Measurements from ENCODE around the gene DLG5. TPM values are rescaled to one million over a fixed set of nuclear protein-coding genes. Genes with fewer than 3 reads are reported as not detected.

Gene DLG5
- total RNA-seq, 2 experiments from 2014 or later, result 3.0 to 4.8 TPM

GRCh38 chr10:77912576-77912975 lies 14.0 kb downstream of the DLG5 start:
- CTCF ChIA-PET, result no interaction called here
- no peak for ATAC-seq
- Mint-ChIP-seq H3K36me3 (no peaks in the 10 kb centered on the region), H3K4me1 (peaks cover 6% of the 10 kb centered on the region), H3K4me3 (no peak overlapping the region), H3K27me3 (peaks cover 36% of the 10 kb centered on the region), H3K9me3 (ENCODE audit: low read depth) (no peaks in the 10 kb centered on the region), H3K27ac (no peak overlapping the region)
- DNase-seq, result no peak

- CTCF ChIA-PET, result no interaction called here
- H3K27me3 Mint-ChIP-seq, result peaks cover 31% of the 10 kb centered on the region
- H3K4me3 Mint-ChIP-seq, result no peak overlapping the region
- DNase-seq (no peak), ATAC-seq (no peak)
- H3K27ac Mint-ChIP-seq, result no peak overlapping the region
- H3K4me1 Mint-ChIP-seq, result peaks cover 6% of the 10 kb centered on the region
- no peaks in the 10 kb centered on the region for H3K9me3 Mint-ChIP-seq (ENCODE audit: low read depth)
- H3K36me3 Mint-ChIP-seq, result no peaks in the 10 kb centered on the region
These were observed 14.9 kb downstream of the DLG5 start for GRCh38 chr10:77911535-77912123.

- Mint-ChIP-seq H3K27ac (no peak overlapping the region), H3K9me3 (ENCODE audit: low read depth) (no peaks in the 10 kb centered on the region), H3K36me3 (no peaks in the 10 kb centered on the region), H3K4me3 (no peak overlapping the region), H3K4me1 (peaks cover 6% of the 10 kb centered on the region), H3K27me3 (peaks cover 31% of the 10 kb centered on the region)
- CTCF ChIA-PET, result no interaction called here
- no peak for ATAC-seq
- no peak for DNase-seq
These were observed 15.9 kb downstream of the DLG5 start for GRCh38 chr10:77910524-77911145.

- Mint-ChIP-seq H3K27ac (no peak overlapping the region), H3K9me3 (ENCODE audit: low read depth) (no peaks in the 10 kb centered on the region), H3K4me1 (peaks cover 6% of the 10 kb centered on the region), H3K27me3 (peaks cover 30% of the 10 kb centered on the region), H3K4me3 (no peak overlapping the region), H3K36me3 (no peaks in the 10 kb centered on the region)
- ATAC-seq (no peak), DNase-seq (no peak)
- CTCF ChIA-PET, result no interaction called here
These were observed 16.7 kb downstream of the DLG5 start for GRCh38 chr10:77909749-77910375.

GRCh38 chr10:77909021-77909748 lies 17.4 kb downstream of the DLG5 start:
- Mint-ChIP-seq H3K27ac (no peak overlapping the region), H3K9me3 (ENCODE audit: low read depth) (no peaks in the 10 kb centered on the region), H3K27me3 (peaks cover 24% of the 10 kb centered on the region), H3K4me3 (no peak overlapping the region), H3K4me1 (peaks cover 6% of the 10 kb centered on the region), H3K36me3 (no peaks in the 10 kb centered on the region)
- CTCF ChIA-PET, result interaction anchor here (0.7 kb wide), 1 partner anchor 73 kb away, joined by 3 read pairs; no protein-coding TSS in a partner anchor
- no peak for ATAC-seq
- DNase-seq, result no peak

- Mint-ChIP-seq H3K27me3 (peaks cover 22% of the 10 kb centered on the region), H3K4me1 (peaks cover 6% of the 10 kb centered on the region), H3K36me3 (no peaks in the 10 kb centered on the region), H3K4me3 (no peak overlapping the region), H3K9me3 (ENCODE audit: low read depth) (no peaks in the 10 kb centered on the region), H3K27ac (no peak overlapping the region)
- ATAC-seq, result no peak
- CTCF ChIA-PET, result no interaction called here
- DNase-seq, result no peak
These were observed 18.4 kb downstream of the DLG5 start for GRCh38 chr10:77907900-77908717.

- H3K4me1 Mint-ChIP-seq, result peaks cover 3% of the 10 kb centered on the region
- ATAC-seq (no peak), DNase-seq (no peak)
- H3K4me3 Mint-ChIP-seq, result no peak overlapping the region
- no peaks in the 10 kb centered on the region for H3K9me3 Mint-ChIP-seq (ENCODE audit: low read depth)
- no peaks in the 10 kb centered on the region for H3K36me3 Mint-ChIP-seq
- CTCF ChIA-PET, result no interaction called here
- H3K27me3 Mint-ChIP-seq, result peaks cover 21% of the 10 kb centered on the region
- H3K27ac Mint-ChIP-seq, result no peak overlapping the region
These were observed 19.1 kb downstream of the DLG5 start for GRCh38 chr10:77907462-77907861.

- Mint-ChIP-seq H3K36me3 (no peaks in the 10 kb centered on the region), H3K27ac (no peak overlapping the region), H3K27me3 (peaks cover 21% of the 10 kb centered on the region), H3K4me3 (no peak overlapping the region), H3K4me1 (no peaks in the 10 kb centered on the region), H3K9me3 (ENCODE audit: low read depth) (no peaks in the 10 kb centered on the region)
- DNase-seq (no peak), ATAC-seq (no peak)
- CTCF ChIA-PET, result no interaction called here
These were observed 19.6 kb downstream of the DLG5 start for GRCh38 chr10:77906951-77907421.

- no peak for DNase-seq
- no peak for ATAC-seq
- Mint-ChIP-seq H3K9me3 (ENCODE audit: low read depth) (no peaks in the 10 kb centered on the region), H3K27ac (no peak overlapping the region), H3K4me3 (no peak overlapping the region), H3K27me3 (peaks cover 17% of the 10 kb centered on the region), H3K4me1 (no peaks in the 10 kb centered on the region), H3K36me3 (no peaks in the 10 kb centered on the region)
- CTCF ChIA-PET, result no interaction called here
These were observed 20.8 kb downstream of the DLG5 start for GRCh38 chr10:77905781-77906180.

- DNase-seq (no peak), ATAC-seq (no peak)
- H3K4me3 Mint-ChIP-seq, result no peak overlapping the region
- H3K4me1 Mint-ChIP-seq, result no peaks in the 10 kb centered on the region
- no peak overlapping the region for H3K27ac Mint-ChIP-seq
- no peaks in the 10 kb centered on the region for H3K9me3 Mint-ChIP-seq (ENCODE audit: low read depth)
- H3K27me3 Mint-ChIP-seq, result peaks cover 17% of the 10 kb centered on the region
- CTCF ChIA-PET, result interaction anchor here (0.7 kb wide), 1 partner anchor 242 kb away, joined by 3 read pairs; no protein-coding TSS in a partner anchor
- H3K36me3 Mint-ChIP-seq, result no peaks in the 10 kb centered on the region
These were observed 21.3 kb downstream of the DLG5 start for GRCh38 chr10:77905086-77905748.

GRCh38 chr10:77904100-77904840 lies 22.3 kb downstream of the DLG5 start:
- no peaks in the 10 kb centered on the region for H3K36me3 Mint-ChIP-seq
- no peak for ATAC-seq
- no peak for DNase-seq
- no peaks in the 10 kb centered on the region for H3K4me1 Mint-ChIP-seq
- no peak overlapping the region for H3K4me3 Mint-ChIP-seq
- no peaks in the 10 kb centered on the region for H3K9me3 Mint-ChIP-seq (ENCODE audit: low read depth)
- H3K27me3 Mint-ChIP-seq, result peaks cover 18% of the 10 kb centered on the region
- H3K27ac Mint-ChIP-seq, result no peak overlapping the region
- CTCF ChIA-PET, result interaction anchor here (0.7 kb wide), 1 partner anchor 243 kb away, joined by 3 read pairs; no protein-coding TSS in a partner anchor

GRCh38 chr10:77902159-77902558 lies 24.4 kb downstream of the DLG5 start:
- Mint-ChIP-seq H3K27ac (no peak overlapping the region), H3K4me3 (no peak overlapping the region), H3K9me3 (ENCODE audit: low read depth) (no peaks in the 10 kb centered on the region), H3K4me1 (no peaks in the 10 kb centered on the region), H3K36me3 (no peaks in the 10 kb centered on the region), H3K27me3 (peaks cover 11% of the 10 kb centered on the region)
- DNase-seq (no peak), ATAC-seq (no peak)
- CTCF ChIA-PET, result no interaction called here

Measured in activated CD8-positive, alpha-beta memory T cell treated with anti-CD3 and anti-CD28 coated beads, Interleukin-2, amount 10 ng/mL, durations not matched to agents 7 days and 5 days (primary cell).